ENCODE data around the gene DCXR.

DNA sequence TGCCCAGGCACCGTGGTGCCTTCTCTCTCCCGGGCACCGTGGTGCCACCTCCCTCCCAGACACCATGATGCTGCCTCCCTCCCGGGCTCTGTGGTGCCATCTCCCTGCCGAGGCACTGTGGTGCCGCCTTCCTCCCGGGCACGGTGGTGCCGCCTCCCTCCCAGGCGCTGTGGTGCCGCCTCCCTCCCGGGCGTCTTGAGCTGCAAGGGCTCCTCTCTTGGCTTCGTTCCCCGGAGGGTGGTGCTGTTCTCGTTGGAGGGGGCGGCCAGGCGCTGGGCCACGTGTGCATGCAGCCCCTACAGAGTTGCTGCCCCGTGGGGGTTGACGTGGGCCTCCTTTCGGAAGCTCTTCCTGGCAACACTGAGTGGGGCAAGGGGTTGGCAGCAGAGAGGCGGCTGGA, 23.1 kb downstream of the DCXR start:
- TF ChIP-seq, protein P1, sequence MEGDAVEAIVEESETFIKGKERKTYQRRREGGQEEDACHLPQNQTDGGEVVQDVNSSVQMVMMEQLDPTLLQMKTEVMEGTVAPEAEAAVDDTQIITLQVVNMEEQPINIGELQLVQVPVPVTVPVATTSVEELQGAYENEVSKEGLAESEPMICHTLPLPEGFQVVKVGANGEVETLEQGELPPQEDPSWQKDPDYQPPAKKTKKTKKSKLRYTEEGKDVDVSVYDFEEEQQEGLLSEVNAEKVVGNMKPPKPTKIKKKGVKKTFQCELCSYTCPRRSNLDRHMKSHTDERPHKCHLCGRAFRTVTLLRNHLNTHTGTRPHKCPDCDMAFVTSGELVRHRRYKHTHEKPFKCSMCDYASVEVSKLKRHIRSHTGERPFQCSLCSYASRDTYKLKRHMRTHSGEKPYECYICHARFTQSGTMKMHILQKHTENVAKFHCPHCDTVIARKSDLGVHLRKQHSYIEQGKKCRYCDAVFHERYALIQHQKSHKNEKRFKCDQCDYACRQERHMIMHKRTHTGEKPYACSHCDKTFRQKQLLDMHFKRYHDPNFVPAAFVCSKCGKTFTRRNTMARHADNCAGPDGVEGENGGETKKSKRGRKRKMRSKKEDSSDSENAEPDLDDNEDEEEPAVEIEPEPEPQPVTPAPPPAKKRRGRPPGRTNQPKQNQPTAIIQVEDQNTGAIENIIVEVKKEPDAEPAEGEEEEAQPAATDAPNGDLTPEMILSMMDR (conservative IDR thresholded peaks at IDR 0.05; ENCODE audit: low read depth, low read length), result no peak
- TF ChIP-seq EZH2phosphoT487 (IDR thresholded peaks at IDR 0.05; ENCODE audit: borderline replicate concordance, low read length) (no peak), EZH2 (IDR thresholded peaks at IDR 0.05; ENCODE audit: low read length, unreplicated experiment) (no peak)

All from PC-3 (cell line).